GM21825 (cell line): ENCODE data around the gene NDFIP1.

ENCODE experiments used
- ATAC-seq: cut with Tn5 transposase; IDR thresholded peaks from one replicate; pipeline ENCODE4 v1.9.1; 2021; ENCODE audit warnings: mild to moderate bottlenecking, moderate library complexity; ENCODE audit not compliant: unreplicated experiment

Gene NDFIP1

DNA sequence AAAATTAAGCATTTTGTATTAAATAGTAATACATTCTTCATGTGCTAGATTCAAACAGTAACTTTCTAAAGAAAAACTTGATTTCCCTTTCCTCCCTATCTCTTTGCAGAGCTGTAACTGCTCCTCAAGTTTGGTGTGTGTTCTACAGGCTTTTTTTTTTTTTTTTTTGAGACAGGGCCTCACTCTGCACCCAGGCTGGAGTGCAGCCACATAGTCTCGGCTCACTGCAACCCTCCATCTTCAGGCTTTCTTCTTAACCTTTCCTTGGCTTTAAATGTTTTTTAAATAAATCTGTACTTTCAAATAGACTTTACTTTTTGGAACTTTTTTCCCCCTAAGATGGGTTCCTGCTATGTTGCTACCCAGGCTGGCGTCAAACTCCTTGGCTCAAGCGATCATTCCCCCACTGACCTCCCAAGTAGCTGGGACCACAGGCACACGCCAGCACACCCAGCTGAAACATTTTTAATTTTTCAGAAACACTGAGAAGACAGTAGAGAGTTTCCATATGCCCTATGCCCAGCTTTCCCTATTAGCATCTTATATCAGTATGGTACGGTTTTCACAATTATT lies 9.1 kb downstream of the NDFIP1 start:
- ATAC-seq, result no peak

DNA sequence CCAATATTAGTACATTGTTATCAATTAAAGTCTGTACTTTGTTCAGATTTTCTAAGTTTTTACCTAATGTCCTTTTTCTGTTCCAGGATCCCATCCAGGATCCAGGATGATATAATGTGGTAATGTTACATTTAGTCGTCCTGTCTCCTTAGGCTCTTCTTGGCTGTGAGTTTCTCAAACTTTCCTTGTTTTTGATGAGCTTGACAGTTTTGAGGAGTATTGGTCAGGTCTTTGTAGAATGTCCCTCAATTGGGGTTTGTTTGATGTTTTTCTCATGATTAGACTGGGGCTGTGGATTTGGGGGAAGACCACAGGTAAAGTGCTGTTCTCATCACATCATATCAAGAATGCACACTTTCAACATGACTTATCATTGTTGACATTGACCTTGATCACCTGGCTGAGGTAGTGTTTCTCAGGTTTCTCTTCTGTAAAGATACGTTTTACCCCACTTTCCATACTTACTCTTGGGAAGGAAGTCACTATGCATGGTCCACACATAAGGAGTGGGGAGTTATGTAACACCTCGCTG lies 9.6 kb downstream of the NDFIP1 start:
- no peak for ATAC-seq

DNA sequence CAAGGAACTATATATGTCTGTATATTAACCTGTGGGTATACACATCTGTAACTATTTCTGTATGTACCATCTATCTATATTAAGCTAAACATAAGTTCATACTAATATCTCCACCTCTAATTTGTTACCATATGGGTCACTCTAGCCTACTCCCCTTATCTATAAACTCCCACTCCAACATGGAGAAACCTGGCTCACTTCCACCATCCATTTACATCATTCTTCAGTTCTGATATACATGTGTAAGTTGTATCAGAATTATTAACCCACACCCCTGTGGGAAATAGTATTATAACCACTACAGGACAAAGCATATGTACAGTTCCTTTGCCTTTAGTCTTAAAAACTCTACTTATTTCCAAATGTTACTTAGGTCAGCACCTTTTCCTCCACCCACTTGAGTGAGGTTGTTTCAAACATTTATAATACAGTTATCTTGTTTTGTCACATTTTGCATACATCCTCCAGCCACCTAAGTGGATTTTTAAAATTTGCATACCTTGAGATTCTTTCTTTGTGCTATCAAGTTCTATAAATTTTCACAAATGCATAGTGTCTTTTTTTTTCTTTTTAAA lies 10.6 kb downstream of the NDFIP1 start:
- no peak for ATAC-seq

DNA sequence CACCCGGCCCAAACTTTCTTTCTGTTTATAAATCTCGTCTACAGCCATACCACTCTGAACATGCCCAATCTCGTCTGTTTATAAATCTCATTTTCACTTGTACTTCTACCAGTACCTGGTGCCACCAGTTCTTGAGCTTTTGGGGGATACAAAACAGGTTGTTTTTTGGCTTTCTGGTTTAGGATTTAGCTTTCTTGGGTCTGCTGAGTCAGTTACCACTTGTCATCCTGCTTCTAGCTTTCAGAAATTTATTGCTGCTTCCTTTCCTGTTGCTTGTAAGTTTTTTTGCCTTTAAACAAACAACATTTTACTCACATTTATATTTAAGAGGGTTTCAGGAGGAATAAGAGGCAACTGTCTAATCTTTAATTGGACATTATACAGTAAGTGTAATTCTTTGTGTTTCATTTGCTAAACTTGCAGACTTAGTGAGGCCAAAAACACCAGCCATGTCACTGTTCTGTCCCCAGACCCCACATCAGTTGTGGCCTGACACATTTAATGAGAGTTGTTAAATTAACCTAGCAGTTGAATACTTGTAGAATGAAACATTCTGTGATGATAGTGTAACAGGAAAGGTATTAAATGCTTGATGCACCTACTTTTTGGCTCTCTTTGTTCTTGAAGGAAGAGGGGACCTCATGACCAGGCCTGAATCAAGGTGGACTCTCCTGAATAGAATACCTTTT lies 11.8 kb downstream of the NDFIP1 start:
- no peak for ATAC-seq

DNA sequence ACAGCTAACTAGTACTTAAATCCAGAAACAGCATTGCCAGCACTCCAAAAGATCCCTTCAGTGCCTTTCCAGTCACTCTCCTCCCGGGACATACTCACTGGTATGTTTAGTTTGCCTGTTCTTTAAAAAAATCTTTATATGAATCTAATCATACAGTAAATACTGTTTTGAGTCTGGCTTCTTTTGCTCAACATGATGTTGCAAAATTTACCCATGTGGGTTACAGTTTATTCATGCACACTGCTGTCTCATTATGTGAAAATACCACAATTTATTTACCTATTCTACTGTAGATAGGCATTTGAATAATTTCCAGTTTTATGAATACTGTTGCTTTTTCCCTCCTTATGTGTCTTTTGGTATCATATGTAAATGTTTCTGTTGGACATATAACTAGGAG lies 13.5 kb downstream of the NDFIP1 start:
- no peak for ATAC-seq

DNA sequence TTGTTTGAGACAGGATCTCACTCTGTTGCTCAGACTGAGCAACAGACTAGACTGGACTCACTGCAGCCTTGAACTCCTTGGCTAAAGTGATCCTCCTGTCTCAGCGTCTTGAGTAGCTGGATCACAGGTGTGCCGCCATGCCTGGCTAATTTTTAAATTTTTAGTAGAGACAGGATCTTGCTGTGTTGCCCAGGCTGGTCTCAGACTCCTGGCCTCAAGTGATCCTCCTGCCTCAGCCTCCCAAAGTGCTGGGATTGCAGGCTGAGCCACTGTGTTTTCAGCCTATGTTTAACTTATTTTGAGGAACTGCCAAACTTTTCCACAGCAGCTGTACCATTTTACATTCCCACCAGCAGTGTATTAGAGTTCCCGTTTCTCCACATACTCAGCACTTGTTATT lies 16.8 kb downstream of the NDFIP1 start:
- ATAC-seq, result no peak

DNA sequence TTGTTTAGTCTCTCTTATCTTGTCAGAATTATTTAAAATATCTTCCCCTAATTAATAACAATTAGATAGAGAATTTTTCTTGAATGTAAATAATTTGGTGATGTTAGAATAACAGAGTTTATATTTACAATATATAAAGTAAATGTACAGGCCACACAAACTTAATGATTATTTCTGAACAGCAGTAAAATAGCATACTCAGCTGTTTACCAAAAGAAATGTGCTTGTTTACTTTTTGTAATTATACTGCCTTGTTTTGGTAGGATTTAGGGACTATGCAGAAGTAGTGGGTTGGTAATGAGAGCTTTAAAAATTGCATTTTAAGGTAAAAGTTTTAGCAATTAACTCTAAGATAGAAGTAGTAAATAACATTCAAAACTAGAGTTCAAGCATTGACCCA lies 17.4 kb downstream of the NDFIP1 start:
- ATAC-seq, result no peak

DNA sequence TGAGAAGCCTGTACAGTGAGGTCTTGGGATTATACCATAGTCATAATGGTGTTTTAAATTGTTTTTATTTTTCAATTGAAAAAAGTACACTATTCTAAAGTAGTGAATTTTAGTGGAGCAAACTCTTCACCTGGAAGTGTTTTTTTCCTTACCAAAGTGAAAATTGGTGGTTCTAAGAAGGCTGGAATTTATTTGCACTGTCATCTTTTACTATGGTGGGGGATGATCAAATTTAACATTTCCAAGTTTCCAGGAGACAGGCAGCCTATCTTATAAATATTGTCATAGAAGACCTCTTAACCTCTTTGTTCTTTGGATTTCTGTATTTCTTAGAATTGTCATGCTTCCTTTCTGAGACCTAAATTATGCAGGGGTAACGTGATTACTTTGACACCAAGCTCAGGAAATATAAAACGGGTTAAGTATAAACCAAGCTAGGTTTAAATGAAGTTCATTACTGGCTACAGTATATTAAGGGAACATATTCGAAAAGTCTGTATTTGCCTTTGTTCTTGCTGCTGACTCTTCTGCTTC lies 20.2 kb downstream of the NDFIP1 start:
- no peak for ATAC-seq

DNA sequence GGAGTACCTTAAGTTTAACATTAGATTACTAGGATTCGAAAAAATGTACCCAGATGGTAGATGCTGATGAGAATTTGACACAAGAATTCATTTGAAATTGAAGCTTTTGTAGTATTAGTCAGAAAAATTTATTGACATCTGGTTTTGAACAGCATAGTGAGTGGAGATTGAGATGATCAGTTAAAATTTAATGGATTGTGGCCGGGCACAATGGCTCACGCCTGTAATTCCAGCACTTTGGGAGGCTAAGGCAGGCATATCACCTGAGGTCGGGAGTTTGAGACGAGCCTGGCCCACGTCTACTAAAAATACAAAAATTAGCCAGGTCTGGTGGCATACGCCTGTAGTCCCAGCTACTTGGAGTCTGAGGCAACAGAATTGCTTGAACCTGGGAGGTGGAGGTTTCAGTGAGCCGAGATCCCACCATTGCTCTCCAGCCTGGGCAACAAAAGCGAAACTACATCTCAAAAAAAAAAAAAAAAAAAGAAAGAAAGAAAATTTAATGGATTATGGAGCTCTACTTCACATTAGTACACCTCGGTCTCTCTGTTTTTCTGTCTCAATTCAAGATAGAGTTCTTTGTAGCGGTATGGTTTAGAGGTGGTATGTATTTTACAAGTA lies 21.0 kb downstream of the NDFIP1 start:
- ATAC-seq, result no peak

DNA sequence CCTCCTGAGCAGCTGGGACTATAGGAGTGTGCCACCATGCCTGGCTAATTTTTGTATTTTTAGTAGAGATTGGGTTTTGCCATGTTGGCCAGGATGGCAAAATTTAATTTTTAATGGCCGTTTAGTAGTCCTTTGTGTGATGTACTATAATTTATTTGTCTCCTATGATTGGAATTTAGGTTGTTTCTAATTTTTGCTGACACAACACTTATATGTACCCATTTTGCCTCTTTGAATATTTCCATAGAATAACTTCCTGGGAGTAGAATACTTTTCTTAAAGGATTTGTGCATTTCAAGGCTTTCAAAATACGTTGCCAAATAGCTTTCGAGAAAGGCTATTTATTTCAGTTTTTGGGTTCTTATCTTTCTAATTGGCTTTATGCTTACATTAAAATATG lies 22.8 kb downstream of the NDFIP1 start:
- ATAC-seq, result no peak

DNA sequence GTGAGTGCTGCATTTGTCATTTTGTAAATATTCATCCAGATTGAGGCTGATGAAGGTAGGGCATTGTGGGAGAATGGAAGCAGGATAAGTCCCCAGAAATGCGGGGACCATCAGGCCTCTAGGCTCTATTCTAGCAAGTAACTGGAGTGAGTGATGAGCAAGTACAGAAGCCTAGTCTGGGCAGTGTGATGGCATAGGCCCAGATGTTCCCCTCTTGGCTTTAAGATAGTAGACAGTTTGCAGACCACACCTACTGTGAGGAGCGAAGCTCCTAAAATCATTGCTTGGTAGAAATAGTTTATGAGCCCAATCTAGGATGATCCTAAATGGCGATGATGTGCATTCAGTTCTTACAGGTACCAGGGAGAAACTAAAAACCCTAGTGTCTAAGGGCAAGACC lies 24.3 kb downstream of the NDFIP1 start:
- no peak for ATAC-seq

DNA sequence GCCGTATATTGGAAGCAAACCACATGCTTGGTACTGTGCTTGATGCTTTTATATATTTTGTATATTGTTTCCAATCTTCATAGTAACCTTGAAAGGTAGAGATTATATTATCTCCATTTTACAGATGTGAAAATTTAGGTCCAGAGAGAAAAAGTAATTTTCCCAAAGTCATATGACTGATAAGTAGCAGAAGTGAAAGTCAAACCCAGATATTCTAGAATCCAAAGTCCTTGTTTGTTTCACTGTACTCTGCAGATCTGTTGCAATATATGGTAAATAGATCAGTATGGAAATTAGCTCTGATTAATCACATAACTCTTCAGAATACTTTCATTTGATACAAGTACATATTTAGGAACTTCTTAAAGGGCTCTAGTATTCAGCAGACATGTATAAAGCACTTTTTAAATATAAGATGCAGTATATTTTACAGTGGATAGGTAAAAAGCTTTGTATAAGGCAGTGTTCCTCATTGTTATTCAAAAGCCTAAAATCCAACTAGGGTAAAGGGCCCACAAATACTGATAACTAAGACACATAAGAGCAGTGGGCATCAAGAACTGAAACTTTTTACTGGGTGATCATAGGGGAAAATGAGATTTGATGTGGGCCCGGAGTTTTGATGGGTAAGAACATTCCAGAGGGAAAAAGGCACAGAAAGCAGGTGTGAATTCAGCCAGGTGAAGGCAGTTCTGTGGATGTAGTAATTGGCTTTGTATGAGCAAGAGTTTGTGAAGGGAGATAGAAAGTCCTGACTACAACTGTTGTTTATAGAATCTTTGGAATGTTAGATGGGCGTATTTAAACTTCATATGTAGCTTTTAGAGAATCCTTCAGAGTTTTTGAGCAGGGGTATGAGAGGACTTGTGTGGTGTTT lies 25.0 kb downstream of the NDFIP1 start:
- no peak for ATAC-seq

DNA sequence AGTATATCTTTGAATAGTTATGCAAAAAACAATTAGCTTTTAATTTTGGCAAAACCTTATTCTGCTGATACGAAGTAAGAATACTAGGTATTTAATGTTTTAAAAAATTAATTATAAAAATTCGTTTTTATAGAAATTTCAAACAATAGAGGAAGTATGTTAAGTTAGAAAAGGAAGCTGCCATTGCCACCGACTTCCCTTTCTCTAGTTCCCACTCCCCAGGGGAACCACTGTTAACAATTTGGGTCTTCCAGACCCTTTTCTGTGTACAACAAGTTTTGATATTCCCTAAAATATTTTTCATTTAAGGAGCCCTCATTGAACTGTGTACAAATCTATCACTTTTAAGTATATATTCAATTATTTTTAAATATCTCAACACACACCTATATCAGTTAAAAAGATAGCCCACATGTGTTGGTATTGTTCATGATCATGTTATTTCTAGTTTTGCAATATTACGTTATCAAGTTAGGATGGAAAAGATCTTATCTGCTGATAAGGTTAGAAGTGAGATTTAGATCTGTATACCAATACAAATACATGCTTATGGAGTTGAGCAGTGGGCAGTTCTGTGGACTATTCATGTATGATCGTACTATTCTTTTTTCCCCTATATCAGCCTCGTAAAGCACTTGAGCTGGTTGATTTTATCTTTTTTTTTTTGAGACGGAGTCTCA lies 25.9 kb downstream of the NDFIP1 start:
- ATAC-seq, result no peak

DNA sequence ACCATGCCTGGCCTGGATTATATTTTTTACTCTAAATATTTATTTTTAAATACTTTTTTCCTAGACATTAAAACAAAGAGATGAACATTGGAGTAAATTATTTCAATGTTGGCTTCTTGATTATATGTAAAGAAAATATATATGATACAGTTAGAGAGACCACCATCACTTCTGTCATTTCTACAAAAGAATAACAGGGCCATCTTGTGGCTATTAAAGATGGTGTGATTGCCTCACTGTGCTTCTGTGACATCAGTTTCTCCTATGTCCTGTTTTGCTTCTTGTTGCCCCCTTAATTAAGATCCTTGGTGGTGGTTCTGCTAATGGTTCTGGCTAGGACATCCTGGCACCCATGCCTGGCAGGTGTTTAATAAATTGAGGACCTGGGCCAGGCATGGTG lies 32.9 kb downstream of the NDFIP1 start:
- no peak for ATAC-seq

DNA sequence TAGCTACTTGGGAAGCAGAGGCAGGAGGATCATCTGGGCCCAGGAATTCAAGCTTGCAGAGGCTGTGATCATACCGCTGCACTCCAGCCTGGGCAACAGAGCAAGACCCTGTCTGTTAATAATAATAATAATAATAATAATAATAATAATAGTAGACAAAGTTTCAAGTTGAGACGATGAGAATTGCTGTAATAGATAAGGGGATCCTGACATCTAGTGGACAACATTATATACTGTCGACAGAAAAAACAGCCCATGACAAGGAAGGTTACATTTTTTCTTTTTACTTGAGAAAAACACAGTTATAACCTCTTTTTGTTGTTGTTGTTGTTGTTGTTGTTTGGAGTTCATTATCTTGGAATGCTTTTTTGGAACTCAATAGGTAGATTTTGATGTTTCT lies 35.3 kb downstream of the NDFIP1 start:
- no peak for ATAC-seq

DNA sequence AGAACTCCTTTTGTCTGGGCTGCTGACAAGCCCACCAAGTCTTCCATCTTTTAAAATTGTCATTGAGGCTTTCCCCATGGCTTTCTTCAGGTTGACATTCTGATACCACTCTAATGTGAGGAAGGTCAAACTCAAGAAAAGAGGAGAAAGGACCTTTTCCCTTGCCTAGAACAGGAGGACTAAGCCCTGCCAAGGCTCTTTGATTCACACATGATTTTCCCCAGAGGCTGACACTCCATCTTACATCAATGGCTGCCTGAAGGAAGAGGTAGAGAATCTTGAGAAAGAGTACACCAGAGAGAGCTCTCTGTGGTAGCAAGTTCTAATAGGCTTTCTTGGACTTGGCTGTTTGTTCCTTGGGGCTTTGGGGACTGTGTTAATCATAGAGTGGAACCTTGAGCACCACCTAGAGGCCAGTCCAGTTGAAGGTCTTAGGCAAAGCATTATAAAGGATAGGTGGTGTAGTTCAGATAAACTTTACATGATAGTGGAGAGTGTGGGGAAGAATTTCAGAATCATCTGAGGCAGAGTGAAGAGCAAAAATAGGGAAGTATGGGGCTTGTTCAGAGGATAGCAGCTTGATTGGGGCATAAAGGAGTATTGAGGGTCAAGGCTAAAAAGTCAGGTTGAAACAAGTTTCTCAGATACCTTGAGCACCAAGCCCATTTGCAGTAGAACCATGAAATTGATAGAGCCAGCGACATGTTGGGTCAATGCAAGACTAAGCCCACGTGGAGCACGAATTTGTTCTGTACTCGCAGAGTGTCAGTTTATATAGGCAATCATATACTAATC lies 36.7 kb downstream of the NDFIP1 start:
- ATAC-seq, result no peak

DNA sequence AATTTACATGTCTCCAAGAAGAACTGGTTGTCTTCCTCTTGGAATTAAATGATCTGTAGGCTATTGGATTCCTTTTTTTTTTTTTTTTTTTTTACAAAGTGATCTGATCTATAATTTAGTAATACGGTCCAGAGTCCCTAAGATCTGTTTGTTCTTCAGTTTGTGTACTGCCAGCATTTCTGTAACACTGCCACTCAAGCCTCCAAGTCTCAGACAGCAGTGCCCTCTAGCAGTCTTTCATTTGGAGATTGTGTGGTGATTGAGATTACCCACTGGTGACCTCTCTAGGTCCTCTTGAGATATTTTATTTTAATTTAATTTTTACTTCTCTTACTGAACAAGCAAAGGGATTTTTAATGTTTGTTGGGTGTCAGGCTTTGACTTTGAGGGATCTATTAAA lies 40.8 kb downstream of the NDFIP1 start:
- ATAC-seq, result no peak

DNA sequence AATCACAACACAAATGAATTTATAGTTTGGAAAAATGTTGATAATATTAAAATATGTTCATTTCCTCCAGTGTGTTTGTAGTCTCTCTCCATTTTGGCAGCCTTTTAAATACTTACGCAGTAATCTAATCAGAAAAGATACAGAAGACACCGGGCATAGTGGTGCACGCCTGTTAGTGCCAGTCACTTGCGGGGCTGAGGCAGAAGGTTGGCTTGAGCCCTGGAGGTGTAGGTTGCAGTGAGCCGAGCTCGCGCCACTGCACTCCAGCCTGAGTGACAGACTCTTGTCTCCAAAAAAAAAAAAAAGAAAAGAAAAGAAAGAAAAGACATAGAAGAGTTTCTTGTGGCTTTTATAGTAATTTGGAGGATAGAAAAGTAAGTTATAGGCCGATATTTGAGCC lies 41.9 kb downstream of the NDFIP1 start:
- no peak for ATAC-seq
